GM18505 (cell line): ENCODE data around the gene FZD1.

Experiments used
- ATAC-seq: cut with Tn5 transposase; IDR thresholded peaks from one replicate; pipeline ENCODE4 v1.9.1; 2021; ENCODE audit not compliant: unreplicated experiment
- POLR2A ChIP-seq: IDR thresholded peaks from 4 replicates; pipeline ENCODE4 v1.6.1; 2011; ENCODE audit warnings: borderline replicate concordance; ENCODE audit not compliant: insufficient read depth, insufficient read length; ENCODE audit errors: extremely low read depth

FZD1 gene

DNA sequence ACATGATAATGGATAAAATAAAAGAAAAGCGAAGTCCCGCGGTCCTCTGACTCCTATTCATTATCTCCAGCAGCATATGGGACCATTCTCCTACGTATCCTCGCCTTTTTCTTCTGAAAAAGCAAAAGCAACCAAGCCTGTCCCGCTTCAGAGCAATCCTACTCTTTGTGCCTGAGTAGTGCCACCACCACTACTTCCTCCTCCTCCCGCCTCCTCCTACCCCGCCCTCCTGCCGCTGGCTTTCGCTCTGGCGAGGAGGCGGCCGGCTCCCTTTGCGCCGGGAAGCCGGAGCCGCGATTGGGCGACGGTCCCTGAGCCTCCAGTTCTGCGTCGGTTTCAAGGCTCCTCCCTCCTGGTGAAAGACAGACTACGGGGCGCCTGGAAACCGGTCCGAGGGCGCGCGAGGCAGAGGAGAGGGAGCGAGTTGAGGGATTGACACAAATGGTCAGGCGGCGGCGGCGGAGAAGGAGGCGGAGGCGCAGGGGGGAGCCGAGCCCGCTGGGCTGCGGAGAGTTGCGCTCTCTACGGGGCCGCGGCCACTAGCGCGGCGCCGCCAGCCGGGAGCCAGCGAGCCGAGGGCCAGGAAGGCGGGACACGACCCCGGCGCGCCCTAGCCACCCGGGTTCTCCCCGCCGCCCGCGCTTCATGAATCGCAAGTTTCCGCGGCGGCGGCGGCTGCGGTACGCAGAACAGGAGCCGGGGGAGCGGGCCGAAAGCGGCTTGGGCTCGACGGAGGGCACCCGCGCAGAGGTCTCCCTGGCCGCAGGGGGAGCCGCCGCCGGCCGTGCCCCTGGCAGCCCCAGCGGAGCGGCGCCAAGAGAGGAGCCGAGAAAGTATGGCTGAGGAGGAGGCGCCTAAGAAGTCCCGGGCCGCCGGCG, at the start of gene FZD1:
FZD1 (plus strand) TSS at position 388 of the 878 bp plus-strand sequence; CDS start at position 836, 448 bp downstream.
- no peak for TF ChIP-seq POLR2A

GRCh38 chr7:91226411-91226810, 37.8 kb upstream of the FZD1 start:
- ATAC-seq, result no peak
- no peak for TF ChIP-seq POLR2A

More for the DNA sequence above, at the start of gene FZD1:
- peak; percentile 92 for ATAC-seq

- TF ChIP-seq POLR2A, result no peak
- no peak for ATAC-seq
These were observed 35.9 kb upstream of the FZD1 start for GRCh38 chr7:91228327-91228726.

DNA sequence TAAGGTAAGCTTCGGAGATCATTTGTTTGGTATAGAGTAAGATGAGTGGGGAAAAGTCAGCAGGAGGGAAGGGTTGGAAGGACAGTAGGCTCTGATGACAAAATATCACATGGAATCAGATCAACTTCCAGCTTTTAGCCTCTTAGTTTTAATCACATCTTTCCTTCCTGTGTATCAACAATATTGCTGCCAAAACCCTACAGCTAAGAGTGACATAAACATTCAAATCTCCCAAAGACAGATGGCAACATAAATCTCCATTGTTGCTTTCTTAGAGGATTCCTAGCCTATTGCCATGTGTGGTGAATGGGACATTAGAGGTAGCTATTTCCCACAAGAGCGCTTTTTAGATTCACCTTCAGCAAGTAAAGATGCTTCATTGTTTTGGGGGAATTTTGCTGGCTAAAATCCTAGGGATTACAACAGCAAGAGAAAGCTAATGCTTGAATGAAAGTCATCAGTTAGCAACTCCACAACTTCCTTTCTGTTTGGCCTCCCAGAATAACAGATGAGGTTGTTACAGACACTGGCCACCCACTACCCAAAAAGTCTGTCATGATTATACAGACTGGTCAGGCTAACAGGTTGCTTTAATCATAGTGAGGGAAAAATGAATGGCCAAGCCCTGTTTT, 35.2 kb upstream of the FZD1 start:
- no peak for ATAC-seq
- TF ChIP-seq POLR2A, result no peak

- no peak for TF ChIP-seq POLR2A
- ATAC-seq, result no peak
These were observed 34.1 kb upstream of the FZD1 start for GRCh38 chr7:91230100-91230499.

GRCh38 chr7:91230503-91230902, 33.7 kb upstream of the FZD1 start:
- ATAC-seq, result no peak
- TF ChIP-seq POLR2A, result no peak

DNA sequence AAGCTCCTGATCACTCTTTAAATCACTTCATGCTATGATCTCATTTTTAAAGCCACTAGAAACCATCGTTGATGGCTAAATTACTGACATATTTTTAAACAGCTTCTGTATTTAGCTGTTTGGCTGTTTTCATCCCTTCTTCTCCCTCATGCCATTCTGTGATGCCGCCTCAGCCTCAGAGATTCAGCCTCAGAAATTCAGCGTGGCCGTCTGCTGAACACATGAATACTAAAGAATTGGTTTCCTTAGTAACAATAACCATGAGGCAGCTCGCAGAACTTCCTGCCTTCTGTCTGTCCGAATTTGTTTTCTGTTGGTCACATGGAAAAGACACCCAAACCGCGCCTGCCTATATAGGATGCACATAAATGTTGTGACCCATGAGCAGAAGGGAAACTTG, 31.0 kb upstream of the FZD1 start:
- TF ChIP-seq POLR2A, result no peak
- no peak for ATAC-seq

GRCh38 chr7:91235211-91235832, 28.9 kb upstream of the FZD1 start:
- no peak for ATAC-seq
- TF ChIP-seq POLR2A, result no peak

GRCh38 chr7:91239171-91239604, 25.0 kb upstream of the FZD1 start:
- ATAC-seq, result no peak
- TF ChIP-seq POLR2A, result no peak

DNA sequence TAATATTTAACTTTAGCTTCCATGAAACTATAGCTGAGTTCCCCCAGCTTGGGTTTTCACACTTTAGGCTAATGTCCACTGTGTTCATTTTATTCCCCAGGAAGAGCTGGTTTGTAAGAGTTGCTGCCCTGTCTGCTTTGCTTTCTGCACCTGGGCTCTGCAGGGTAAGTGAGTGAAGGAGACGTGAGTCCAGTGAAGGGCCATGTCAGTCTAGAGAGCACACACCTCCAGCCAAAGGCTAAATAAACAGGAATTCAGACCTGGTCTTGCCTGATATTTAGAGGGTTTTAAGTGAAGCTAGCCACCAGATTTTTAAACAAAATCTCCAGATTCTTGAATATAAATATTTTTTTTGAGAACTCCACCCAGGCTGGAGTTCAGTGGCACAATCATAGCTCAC, 24.5 kb upstream of the FZD1 start:
- ATAC-seq, result no peak
- TF ChIP-seq POLR2A, result no peak

GRCh38 chr7:91240376-91240941, 23.8 kb upstream of the FZD1 start:
- no peak for TF ChIP-seq POLR2A
- ATAC-seq, result no peak

- ATAC-seq, result no peak
- TF ChIP-seq POLR2A, result no peak
These were observed 22.0 kb upstream of the FZD1 start for GRCh38 chr7:91242097-91242844.
